Right cardiac atrium (tissue), 5 donors: ENCODE data around the gene SLC25A44. TPM values are rescaled to one million over a fixed set of nuclear protein-coding genes. Genes with fewer than 3 reads are reported as not detected.
"Not testable (repeated sequence)": the region's sequence is repeated elsewhere in the genome, so short reads cannot be mapped to it uniquely, and the experiment has no call there.

Experiments used
- ATAC-seq, 2 donors: fragments of 200-7000 bp; cut with Tn5 transposase; one replicate each; pipeline versions ENCODE4 v1.8.0 to v1.9.1; 2020; ENCODE audit warnings: moderate library complexity in 2 of 2, mild to moderate bottlenecking in 1 of 2
- DNase-seq, 3 donors: peaks; one replicate each; pipeline ENCODE4 v3.0.0-alpha.2; 2020
- H3K27ac ChIP-seq: one replicate; pipeline ENCODE4 v1.5.1; 2013; ENCODE audit warnings: mild to moderate bottlenecking, low read length, control low read depth, moderate library complexity
- H3K27me3 ChIP-seq: one replicate; pipeline ENCODE4 v1.6.1; 2013; ENCODE audit not compliant: control insufficient read depth, insufficient read depth
- H3K4me1 ChIP-seq: one replicate; pipeline ENCODE4 v1.6.1; 2013; ENCODE audit warnings: low read length; ENCODE audit not compliant: control insufficient read depth, insufficient read depth
- H3K4me3 ChIP-seq: one replicate; pipeline ENCODE4 v1.5.1; 2013; ENCODE audit warnings: low read length, control low read depth
- H3K9me3 ChIP-seq: one replicate; pipeline ENCODE4 v1.6.1; 2013; ENCODE audit warnings: low read length; ENCODE audit not compliant: control insufficient read depth
- WGBS: extraction: QIAGEN DNeasy Blood & Tissue Kit; methylation state at CpG from one replicate; pipeline ENCODE4 v1.1.7; 2013; 5-methylcytosine and 5-hydroxymethylcytosine counted together
- intact Hi-C, 4 donors: fragments of 100-400 bp; cut with DNase I; formaldehyde crosslinking; loops; one replicate each; pipeline versions ENCODE4 v1.11.0 to v1.14.0; 2022 to 2023
- polyA plus RNA-seq: library from polyadenylated mRNA; stranded (reverse); fragments of 200-250 nt; gene quantifications from one replicate; pipeline ENCODE4 v1.2.3, GENCODE V29; 2013
- total RNA-seq, 4 donors: library from RNA; stranded (reverse); fragmentation: NEBNext Ultra II Directional; extraction: Animal tissue kit (Norgen Biotek cat#: 25700); gene quantifications; one replicate each; pipeline ENCODE4 v1.2.1, GENCODE V29; 2021
- donor health status: healthy with polysubstance abuse.
- donor health status: DM: no; HTN: yes; CAD: no.
- donor health status: DM: no; HTN: no; CAD: no.
- donor health status: DM: no; HTN: yes; CAD: no; lungs with severe emphysema.
- donor health status: DM: yes; HTN: yes; CAD: no.

Gene SLC25A44
- total and polyA plus RNA-seq, 5 donors: 8.6 to 21.5 (median 15.3) TPM

DNA sequence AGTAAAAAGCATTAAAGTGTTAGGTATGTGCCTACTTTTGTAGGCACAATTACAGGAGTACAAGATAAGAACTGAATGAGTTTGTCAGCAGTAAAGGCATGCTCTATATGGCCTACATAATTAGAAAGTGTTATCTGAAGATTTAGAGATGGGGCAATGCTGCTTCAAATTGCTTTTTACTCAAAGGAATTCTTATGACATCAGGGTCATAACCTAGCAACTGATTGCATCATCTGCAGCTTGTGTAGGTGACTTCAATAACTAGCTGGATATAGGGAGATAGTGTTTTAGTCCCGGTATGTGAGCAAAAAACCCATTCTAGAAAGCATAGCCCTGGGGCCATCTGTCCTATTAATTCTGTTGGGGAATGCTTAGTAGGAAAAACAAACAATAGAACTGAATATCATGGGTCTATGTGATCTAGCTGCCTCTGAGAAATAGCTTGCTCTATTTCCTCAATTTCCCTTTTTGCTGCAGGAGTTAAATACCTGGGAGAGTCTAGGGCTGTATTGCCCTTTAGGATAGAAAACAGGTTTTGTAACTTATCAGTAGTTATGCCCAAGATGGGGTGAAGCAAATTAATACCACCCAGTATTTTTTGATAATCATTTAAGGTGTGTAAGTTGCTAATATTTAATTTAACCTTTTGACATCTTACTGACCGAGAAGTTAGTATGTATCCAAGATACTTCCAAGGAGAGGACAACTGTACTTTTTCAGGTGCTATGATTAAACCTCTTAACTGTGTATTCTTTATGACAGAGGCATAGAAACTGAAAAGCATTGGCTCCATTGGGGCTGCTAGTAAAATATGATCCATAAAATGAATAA is 7.3 kb upstream of the SLC25A44 start:
- H3K27me3 ChIP-seq, intact Hi-C loops, H3K9me3 ChIP-seq, ATAC-seq, H3K4me1 ChIP-seq, H3K4me3 ChIP-seq, DNase-seq, H3K27ac ChIP-seq: not testable (repeated sequence)
- WGBS: 87% methylated on average over 2 of the region's 2 CpGs

- DNase-seq, H3K4me3 ChIP-seq, H3K9me3 ChIP-seq, H3K27ac ChIP-seq, intact Hi-C loops, H3K4me1 ChIP-seq, H3K27me3 ChIP-seq, ATAC-seq: not testable (repeated sequence)
- 83% methylated on average over 4 of the region's 4 CpGs for WGBS
These were observed 3.6 kb upstream of the SLC25A44 start for GRCh38 chr1:156190265-156190664.

GRCh38 chr1:156191292-156191964 is 2.5 kb upstream of the SLC25A44 start:
- 72% methylated on average over 4 of the region's 4 CpGs for WGBS
- H3K27ac ChIP-seq: no peak overlapping the region

GRCh38 chr1:156193208-156193487 is 756 bp upstream of the SLC25A44 start:
- Histone ChIP-seq H3K4me1 (peaks cover 6% of the 10 kb centered on the region), H3K4me3 (peak overlapping the region; percentile 90), H3K27me3 (no peaks in the 10 kb centered on the region), H3K27ac (peak overlapping the region; percentile 91), H3K9me3 (no peaks in the 10 kb centered on the region)
- ATAC-seq: no peak
- WGBS: 79% methylated on average over 7 of the region's 7 CpGs
- no peak for DNase-seq
- intact Hi-C loops: loop anchor here in 1 of 4 donors (2.0 kb wide), 1 partner anchor 30 kb away; no protein-coding TSS in a partner anchor

More at GRCh38 chr1:156191292-156191964, 2.5 kb upstream of the SLC25A44 start:
- intact Hi-C loops: no loop called here
- DNase-seq (no peak), ATAC-seq (no peak)
- H3K27me3 ChIP-seq: no peaks in the 10 kb centered on the region
- H3K4me1 ChIP-seq: peaks cover 5% of the 10 kb centered on the region
- H3K4me3 ChIP-seq: no peak overlapping the region
- H3K9me3 ChIP-seq: no peaks in the 10 kb centered on the region

DNA sequence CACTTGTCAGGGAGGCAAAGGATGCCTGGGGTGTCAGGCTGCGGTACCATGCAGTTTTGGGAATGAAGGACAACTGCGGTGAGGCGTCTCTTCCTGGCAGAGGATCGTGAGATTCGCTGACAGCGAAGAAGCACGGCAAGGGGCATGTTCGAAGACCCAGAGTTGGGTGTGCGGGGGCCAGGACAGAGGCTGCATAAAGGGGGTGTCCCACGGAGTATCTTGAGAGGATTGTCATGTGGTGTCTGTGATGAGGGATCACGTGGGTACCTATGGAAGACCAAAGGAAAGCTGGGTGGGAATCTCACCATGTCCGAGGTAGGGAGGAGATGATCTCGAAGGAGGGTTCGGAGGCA is 372 bp downstream of the SLC25A44 start:
- Histone ChIP-seq H3K4me1 (peaks cover 6% of the 10 kb centered on the region), H3K9me3 (no peaks in the 10 kb centered on the region), H3K27me3 (no peaks in the 10 kb centered on the region), H3K4me3 (peak overlapping the region; percentile 90), H3K27ac (peak overlapping the region; percentile 87)
- peak; percentile 2 to 9 for ATAC-seq
- intact Hi-C loops: no loop called here
- no peak for DNase-seq
- 14% methylated on average over 14 of the region's 14 CpGs for WGBS

DNA sequence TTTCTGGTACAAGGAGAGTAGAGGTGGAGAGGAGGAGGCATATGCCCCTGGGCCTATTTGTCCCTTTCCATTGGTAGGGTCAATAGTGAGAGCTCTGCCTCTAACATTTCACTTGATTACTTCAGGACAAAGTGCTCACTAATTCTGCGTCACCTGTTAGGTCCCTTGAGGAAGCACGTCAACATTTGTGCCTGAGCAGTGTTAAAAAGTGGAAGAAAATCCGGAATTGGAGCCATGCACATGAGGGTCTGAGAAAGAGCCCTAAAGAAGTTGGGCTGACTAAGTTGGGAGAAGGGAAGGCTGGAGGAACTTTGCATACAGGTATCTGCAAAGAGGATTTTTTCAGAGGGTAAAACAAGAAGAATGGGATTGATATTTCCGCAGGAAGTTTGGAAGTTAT is 1.9 kb downstream of the SLC25A44 start:
- WGBS: 73% methylated on average over 4 of the region's 4 CpGs
- ATAC-seq (no peak), DNase-seq (no peak)
- Histone ChIP-seq H3K9me3 (no peaks in the 10 kb centered on the region), H3K27me3 (no peaks in the 10 kb centered on the region), H3K4me1 (peaks cover 6% of the 10 kb centered on the region), H3K27ac (no peak overlapping the region), H3K4me3 (no peak overlapping the region)
- intact Hi-C loops: no loop called here

- H3K4me1 ChIP-seq: peaks cover 6% of the 10 kb centered on the region
- intact Hi-C loops: no loop called here
- WGBS: 64% methylated on average over 2 of the region's 2 CpGs
- DNase-seq: no peak
- ATAC-seq: no peak
- no peaks in the 10 kb centered on the region for H3K27me3 ChIP-seq
- H3K4me3 ChIP-seq: no peak overlapping the region
- H3K27ac ChIP-seq: no peak overlapping the region
- H3K9me3 ChIP-seq: no peaks in the 10 kb centered on the region
These were observed 2.5 kb downstream of the SLC25A44 start for GRCh38 chr1:156196445-156196844.

GRCh38 chr1:156198831-156199349 is 5.0 kb downstream of the SLC25A44 start:
- H3K27me3 ChIP-seq: no peaks in the 10 kb centered on the region

DNA sequence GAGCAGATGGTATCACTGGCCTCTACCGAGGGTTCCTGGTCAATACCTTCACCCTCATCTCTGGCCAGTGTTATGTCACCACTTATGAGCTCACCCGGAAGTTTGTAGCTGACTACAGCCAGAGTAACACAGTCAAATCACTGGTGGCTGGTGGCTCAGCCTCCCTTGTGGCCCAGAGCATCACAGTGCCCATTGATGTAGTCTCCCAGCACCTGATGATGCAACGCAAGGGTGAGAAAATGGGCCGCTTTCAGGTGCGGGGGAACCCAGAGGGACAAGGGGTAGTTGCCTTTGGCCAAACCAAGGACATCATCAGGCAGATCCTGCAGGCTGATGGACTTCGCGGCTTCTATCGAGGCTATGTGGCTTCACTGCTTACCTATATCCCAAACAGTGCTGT is 6.1 kb downstream of the SLC25A44 start:
- no peak for ATAC-seq
- intact Hi-C loops: no loop called here

More at GRCh38 chr1:156198831-156199349, 5.0 kb downstream of the SLC25A44 start:
- no peak overlapping the region for H3K4me3 ChIP-seq
- no peak for DNase-seq
- 75% methylated on average over 5 of the region's 5 CpGs for WGBS
- intact Hi-C loops: no loop called here
- H3K4me1 ChIP-seq: peaks cover 8% of the 10 kb centered on the region
- ATAC-seq: no peak
- H3K9me3 ChIP-seq: no peaks in the 10 kb centered on the region
- no peak overlapping the region for H3K27ac ChIP-seq

GRCh38 chr1:156203331-156203730 is 9.4 kb downstream of the SLC25A44 start:
- H3K4me1 ChIP-seq: peaks cover 3% of the 10 kb centered on the region
- H3K27me3 ChIP-seq: no peaks in the 10 kb centered on the region
- ATAC-seq (peak in 1 of 2 donors; percentile 46), DNase-seq (no peak)
- intact Hi-C loops: no loop called here
- H3K4me3 ChIP-seq: no peak overlapping the region
- no peaks in the 10 kb centered on the region for H3K9me3 ChIP-seq
- H3K27ac ChIP-seq: no peak overlapping the region

More for the DNA sequence above, 6.1 kb downstream of the SLC25A44 start:
- WGBS: 94% methylated on average over 8 of the region's 8 CpGs
- DNase-seq: no peak
- Histone ChIP-seq H3K27me3 (no peaks in the 10 kb centered on the region), H3K27ac (no peak overlapping the region), H3K4me3 (no peak overlapping the region), H3K4me1 (peaks cover 6% of the 10 kb centered on the region), H3K9me3 (no peaks in the 10 kb centered on the region)

DNA sequence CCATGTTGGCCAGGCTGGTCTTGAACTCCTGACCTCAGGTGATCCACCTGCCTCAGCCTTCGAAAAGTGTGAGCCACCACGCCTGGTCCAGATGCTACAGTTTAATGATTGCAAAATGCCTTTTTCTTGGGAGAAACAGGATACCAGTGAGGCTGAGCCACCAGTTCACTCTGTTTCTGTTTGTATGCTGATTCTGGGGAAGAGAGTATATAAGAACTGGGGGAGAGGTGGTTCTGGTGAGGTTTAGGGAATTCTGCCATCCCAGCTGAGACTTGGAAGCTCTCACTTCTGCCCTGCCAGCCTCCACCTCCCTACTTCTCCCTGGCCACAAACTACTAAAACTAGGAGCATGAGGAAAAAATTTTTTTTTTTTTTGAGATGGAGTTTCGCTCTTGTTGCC is 10.8 kb downstream of the SLC25A44 start:
- no peak for ATAC-seq
- 96% methylated on average over 3 of the region's 3 CpGs for WGBS
- Histone ChIP-seq H3K9me3 (no peaks in the 10 kb centered on the region), H3K4me3 (no peak overlapping the region), H3K27ac (no peak overlapping the region), H3K27me3 (no peaks in the 10 kb centered on the region), H3K4me1 (peaks cover 3% of the 10 kb centered on the region)
- no peak for DNase-seq
- intact Hi-C loops: loop anchor here in 1 of 4 donors (5.0 kb wide), 1 partner anchor 47 kb away; no protein-coding TSS in a partner anchor
